GM12878 (cell line): Measurements from ENCODE around the gene TRIP12. TPM values are rescaled to one million over a fixed set of nuclear protein-coding genes. Genes with fewer than 3 reads are reported as not detected.

ENCODE experiments used
- ATAC-seq: fragments of 200-7000 bp; cut with Tn5 transposase; 3 replicates; pipeline ENCODE4 v1.9.1; 2020; ENCODE audit warnings: mild to moderate bottlenecking, moderate library complexity
- BruUV-seq: library from RNA; stranded (reverse); fragments of 400-500 nt; replicated peaks from 2 replicates; lab custom pipeline; 2021; lab: Mats Ljungman, UMichigan
- CTCF ChIA-PET: fragments of 300-600 bp; sonication (Branson Sonifier 250); formaldehyde crosslinking; extraction: SDS; loops from one replicate; lab custom pipeline; 2021; ENCODE audit warnings: inconsistent platforms; lab: Yijun Ruan, JAX
- POLR2A ChIA-PET: fragments of 350-600 bp; formaldehyde crosslinking; extraction: SDS; loops from one replicate; lab custom pipeline; 2021; ENCODE audit warnings: inconsistent platforms; lab: Charles Lee
- RAD21 ChIA-PET: fragments of 300-600 bp; sonication (Branson Sonifier 250); formaldehyde crosslinking; loops from one replicate; lab custom pipeline; 2023; ENCODE audit warnings: antibody characterized with exemption; ENCODE audit not compliant: unreplicated experiment; lab: Charles Lee
- SMC1A ChIA-PET: fragments of 300-600 bp; sonication (Branson Sonifier 250); formaldehyde crosslinking; loops from one replicate; lab custom pipeline; 2023; ENCODE audit not compliant: unreplicated experiment, uncharacterized antibody; lab: Charles Lee
- DNase-seq: peaks from one replicate; pipeline ENCODE4 v3.0.0-alpha.2; 2011; ENCODE audit warnings: low read depth, low spot score
- FAIRE-seq: peaks from 3 replicates; lab custom pipeline; 2011; peaks lifted over from hg19 to GRCh38; lab: Jason Lieb, UNC
- H2AFZ ChIP-seq: 2 replicates; pipeline ENCODE4 v1.6.0; 2011; ENCODE audit warnings: low read depth, low read length, control low read depth; ENCODE audit not compliant: control insufficient read depth
- H3K27ac ChIP-seq: 2 replicates; pipeline ENCODE4 v1.5.1; 2011; ENCODE audit warnings: control low read depth; ENCODE audit not compliant: control insufficient read depth, insufficient read depth
- H3K27me3 ChIP-seq, 2 experiments: replicated peaks in 1 of 2; 2 replicates each; pipeline versions ENCODE4 v1.6.0 to v1.6.1; 2011; ENCODE audit warnings: low read length in 1 of 2; ENCODE audit not compliant: control insufficient read depth in 2 of 2, insufficient read depth in 2 of 2
- H3K36me3 ChIP-seq, 2 experiments: 2 replicates each; pipeline ENCODE4 v1.5.1; 2011; ENCODE audit warnings: low read length in 1 of 2; ENCODE audit not compliant: control insufficient read depth in 2 of 2, insufficient read depth in 2 of 2
- H3K4me1 ChIP-seq: 2 replicates; pipeline ENCODE4 v1.6.1; 2011; ENCODE audit warnings: mild to moderate bottlenecking, low read length, moderate library complexity, mixed read lengths; ENCODE audit not compliant: control insufficient read depth, insufficient read depth
- H3K4me2 ChIP-seq: 2 replicates; pipeline ENCODE4 v1.6.0; 2011; ENCODE audit warnings: control low read depth; ENCODE audit not compliant: control insufficient read depth, insufficient read depth
- H3K4me3 ChIP-seq: fragments of 200-600 bp; sonication (generic); 2 replicates; pipeline ENCODE4 v1.5.1; 2016
- H3K79me2 ChIP-seq: 2 replicates; pipeline ENCODE4 v1.6.0; 2011; ENCODE audit warnings: low read length; ENCODE audit not compliant: control insufficient read depth, insufficient read depth
- H3K9ac ChIP-seq: 2 replicates; pipeline ENCODE4 v1.8.0; 2011; ENCODE audit warnings: low read length, control low read depth, mixed read lengths; ENCODE audit not compliant: control insufficient read depth, insufficient read depth
- H3K9me3 ChIP-seq: replicated peaks from 3 replicates; pipeline ENCODE4 v1.5.1; 2011; ENCODE audit warnings: mild to moderate bottlenecking, low read length; ENCODE audit not compliant: control insufficient read depth, insufficient read depth
- H4K20me1 ChIP-seq: 2 replicates; pipeline ENCODE4 v1.6.0; 2011; ENCODE audit not compliant: control insufficient read depth, insufficient read depth
- BHLHE40 ChIP-seq, 2 experiments: fragments of 450-650 bp in 1 of 2; IDR thresholded peaks; 2 replicates each; pipeline ENCODE4 v1.6.1; 2011 to 2017; ENCODE audit warnings: low read depth in 2 of 2, borderline replicate concordance in 1 of 2, improper control_type of control experiment in 1 of 2, low read length in 1 of 2, mild to moderate bottlenecking in 1 of 2
- GABPA ChIP-seq: IDR thresholded peaks from 2 replicates; pipeline ENCODE4 v1.6.1; 2014; ENCODE audit warnings: antibody characterized with exemption, low read depth, mild to moderate bottlenecking, inconsistent platforms
- HDAC2 ChIP-seq: fragments of 200-600 bp; sonication (generic); IDR thresholded peaks from 2 replicates; pipeline ENCODE4 v1.6.1; 2017
- POLR2A ChIP-seq: IDR thresholded peaks from 2 replicates; pipeline ENCODE4 v1.6.1; 2011; ENCODE audit warnings: low read depth, mild to moderate bottlenecking, low read length
- POLR2AphosphoS5 ChIP-seq: IDR thresholded peaks from 2 replicates; pipeline ENCODE4 v1.6.1; 2011; ENCODE audit warnings: mild to moderate bottlenecking, low read length, inconsistent platforms
- RCOR1 ChIP-seq: conservative IDR thresholded peaks from 2 replicates; pipeline ENCODE4 v1.6.1; 2012; ENCODE audit warnings: low read depth, low read length, improper control_type of control experiment
- RELA ChIP-seq: fragments of 450-650 bp; IDR thresholded peaks from 2 replicates; pipeline ENCODE4 v1.8.0; 2014; ENCODE audit warnings: borderline replicate concordance; ENCODE audit not compliant: partially characterized antibody
- SPI1 ChIP-seq: IDR thresholded peaks from 2 replicates; pipeline ENCODE4 v1.6.1; 2011; ENCODE audit warnings: low read depth, mild to moderate bottlenecking, low read length, moderate library complexity, borderline replicate concordance; ENCODE audit not compliant: insufficient read depth
- ZSCAN29 ChIP-seq: fragments of 450-650 bp; IDR thresholded peaks from 2 replicates; pipeline ENCODE4 v1.6.1; 2017; ENCODE audit warnings: mild to moderate bottlenecking, moderate library complexity
- WGBS: methylation state at CpG from one replicate; pipeline ENCODE4 v1.1.6; 2016; ENCODE audit warnings: low lambda C conversion rate; ENCODE audit not compliant: insufficient replicate concordance, insufficient coverage; ENCODE audit errors: missing lambda C conversion rate; 5-methylcytosine and 5-hydroxymethylcytosine counted together
- in situ Hi-C: fragments of 300-500 bp; cut with MboI; formaldehyde crosslinking; loops from 9 replicates; pipeline ENCODE4 v1.14.3; 2018; ENCODE audit warnings: mixed read lengths
- intact Hi-C: fragments of 100-400 bp; cut with micrococcal nuclease; formaldehyde crosslinking; loops from one replicate; pipeline ENCODE4 v1.14.2; 2022; ENCODE audit not compliant: unreplicated experiment
- polyA plus RNA-seq, 11 experiments: library from polyadenylated mRNA; depleted of rRNA in 4 of 11; unstranded in 6 of 11; stranded (reverse) in 5 of 11; fragments of >200 nt; fragmentation: Nextera tagmentation in 4 of 11; fragmentation: Illumina TruSeq in 1 of 11; extraction: Ambion mirVana in 4 of 11; extraction: Trizol in 1 of 11; gene quantifications; 1 replicate in 1 of 11; 2 replicates in 10 of 11; pipeline versions ENCODE4 v1.2.1 to v1.2.3, GENCODE V29; 2011 to 2016; ENCODE audit warnings: inconsistent platforms in 2 of 11, missing spikeins in 2 of 11, low read depth in 1 of 11
- total RNA-seq, 4 experiments: library from RNA; depleted of rRNA in 3 of 4; stranded (reverse); fragments of >200 nt in 3 of 4; fragmentation: Illumina TruSeq in 1 of 4; extraction: Trizol in 1 of 4; gene quantifications; 2 replicates each; pipeline versions ENCODE4 v1.2.1 to v1.2.3, GENCODE V29; 2013 to 2021
- TF ChIP-seq, protein P1 (sequence below): fragments of 450-650 bp; IDR thresholded peaks from 2 replicates; pipeline ENCODE4 v1.6.1; 2016; ENCODE audit warnings: mild to moderate bottlenecking

Gene TRIP12
- total and polyA plus RNA-seq, 10 of the 15 experiments (the other 5 are each of a cell fraction or from before 2014, with no cell fraction given): 23.1 to 207 (median 97.0) TPM

DNA sequence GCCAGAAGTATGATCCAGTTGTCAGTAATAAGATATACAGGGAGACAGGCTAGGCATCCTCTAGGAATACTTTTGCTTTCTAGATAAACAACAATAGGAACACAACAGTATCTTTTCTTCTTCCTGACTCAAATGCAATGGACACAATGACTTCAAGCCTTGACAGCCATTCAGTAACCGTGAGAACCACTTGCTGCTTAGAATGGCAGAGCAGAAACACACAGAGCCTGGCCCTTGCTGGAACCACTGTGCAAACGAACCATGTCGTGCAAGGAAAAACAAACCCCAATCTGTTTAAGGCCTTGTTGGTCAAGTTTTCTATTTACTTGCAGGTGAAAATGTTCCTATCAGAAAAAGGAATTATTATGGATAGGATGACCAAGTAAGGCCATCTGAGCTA, 18.8 kb downstream of the TRIP12 start:
- DNase-seq (no peak), FAIRE-seq (no peak), ATAC-seq (no peak)
- H3K27ac ChIP-seq: no peak overlapping the region
- no TSS peak for BruUV-seq
- no peak overlapping the region for H3K4me2 ChIP-seq
- H3K9ac ChIP-seq: no peak overlapping the region
- peaks cover 84% of the 10 kb centered on the region for H3K79me2 ChIP-seq
- WGBS: 100% methylated on average over 3 of the region's 3 CpGs
- no peaks in the 10 kb centered on the region; the same call in none of the 2 replicates for H4K20me1 ChIP-seq
- in situ Hi-C loops (no loop called here), intact Hi-C loops (no loop called here)
- RAD21 ChIA-PET: interaction anchor here (0.7 to 1.0 kb wide), 2 partner anchors 8 to 36 kb away, joined by 3 to 5 read pairs; no protein-coding TSS in a partner anchor
- CTCF ChIA-PET: interaction anchor here (0.7 to 6.2 kb wide), 5 partner anchors 8 to 102 kb away, joined by 3 to 32 read pairs (median 5); no protein-coding TSS in a partner anchor
- no peaks in the 10 kb centered on the region for H3K27me3 ChIP-seq
- no peak overlapping the region for H3K4me3 ChIP-seq
- POLR2A ChIA-PET: interaction anchor here (0.6 to 1.1 kb wide), 2 partner anchors 10 to 36 kb away, joined by 3 read pairs; no protein-coding TSS in a partner anchor
- SMC1A ChIA-PET: interaction anchor here (0.9 to 1.4 kb wide), 3 partner anchors 8 to 67 kb away, joined by 3 to 6 read pairs (median 3); no protein-coding TSS in a partner anchor
- TF ChIP-seq RCOR1 (no peak), ZSCAN29 (no peak), GABPA (no peak), HDAC2 (no peak), RELA (no peak), SPI1 (no peak), POLR2A (no peak)
- peaks cover 5% of the 10 kb centered on the region for H3K4me1 ChIP-seq
- no peaks in the 10 kb centered on the region for H3K9me3 ChIP-seq
- no peak overlapping the region for H2AFZ ChIP-seq
- peaks cover 5 to 25% of the 10 kb centered on the region in 2 experiments for H3K36me3 ChIP-seq

DNA sequence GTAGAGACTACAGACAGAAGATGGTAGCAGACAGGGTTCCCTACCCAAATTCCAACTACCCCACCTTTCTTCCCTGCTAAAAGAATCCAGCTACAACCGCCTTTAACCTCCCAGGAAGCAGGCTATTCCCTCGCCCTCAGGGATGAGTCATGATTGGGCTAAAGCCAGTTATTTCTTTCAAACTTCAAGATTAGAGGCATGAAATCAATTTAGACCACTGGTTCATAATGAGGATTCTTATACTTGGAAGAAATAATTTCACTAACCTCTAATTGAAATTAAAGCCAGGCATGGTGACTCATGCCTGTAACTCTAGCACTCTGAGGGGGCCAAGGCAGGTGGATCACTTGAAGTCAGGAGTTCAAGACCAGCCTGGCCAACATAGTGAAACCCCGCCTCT, 20.0 kb downstream of the TRIP12 start:
- ChIA-PET POLR2A (interaction anchor here (0.6 to 1.1 kb wide), 2 partner anchors 9 to 35 kb away, joined by 3 read pairs; no protein-coding TSS in a partner anchor), SMC1A (interaction anchor here (1.4 kb wide), 1 partner anchor 14 kb away, joined by 6 read pairs; no protein-coding TSS in a partner anchor), CTCF (interaction anchor here (1.1 to 6.2 kb wide), 2 partner anchors 9 to 13 kb away, joined by 3 to 32 read pairs; no protein-coding TSS in a partner anchor), RAD21 (interaction anchor here (1.0 kb wide), 1 partner anchor 10 kb away, joined by 5 read pairs; no protein-coding TSS in a partner anchor)
- Histone ChIP-seq H3K79me2 (peaks cover 79% of the 10 kb centered on the region), H4K20me1 (no peaks in the 10 kb centered on the region; the same call in none of the 2 replicates), H3K9me3 (no peaks in the 10 kb centered on the region), H3K4me3 (no peak overlapping the region), H3K36me3 (peaks cover 5 to 25% of the 10 kb centered on the region in 2 experiments), H3K27ac (no peak overlapping the region), H3K27me3 (no peaks in the 10 kb centered on the region), H3K4me1 (peaks cover 5% of the 10 kb centered on the region), H3K4me2 (no peak overlapping the region), H2AFZ (no peak overlapping the region), H3K9ac (no peak overlapping the region)
- TF ChIP-seq, protein P1, sequence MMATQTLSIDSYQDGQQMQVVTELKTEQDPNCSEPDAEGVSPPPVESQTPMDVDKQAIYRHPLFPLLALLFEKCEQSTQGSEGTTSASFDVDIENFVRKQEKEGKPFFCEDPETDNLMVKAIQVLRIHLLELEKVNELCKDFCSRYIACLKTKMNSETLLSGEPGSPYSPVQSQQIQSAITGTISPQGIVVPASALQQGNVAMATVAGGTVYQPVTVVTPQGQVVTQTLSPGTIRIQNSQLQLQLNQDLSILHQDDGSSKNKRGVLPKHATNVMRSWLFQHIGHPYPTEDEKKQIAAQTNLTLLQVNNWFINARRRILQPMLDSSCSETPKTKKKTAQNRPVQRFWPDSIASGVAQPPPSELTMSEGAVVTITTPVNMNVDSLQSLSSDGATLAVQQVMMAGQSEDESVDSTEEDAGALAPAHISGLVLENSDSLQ: no peak
- TF ChIP-seq BHLHE40 (IDR thresholded peaks at IDR 0.05; ENCODE audit: borderline replicate concordance in 1 of 2, low read depth in 2 of 2, low read length in 1 of 2) (no peak), POLR2AphosphoS5 (0 out of 2 replicates have a peak, but pooled peaks have one; percentile 20)
- no peak for FAIRE-seq
- in situ Hi-C loops: no loop called here
- intact Hi-C loops: no loop called here
- no peak for DNase-seq
- ATAC-seq: no peak
- 96% methylated on average over 3 of the region's 3 CpGs for WGBS
- no TSS peak for BruUV-seq
